GM18520 (cell line): ENCODE data around the gene TMEM9.

Source experiments
- ATAC-seq: cut with Tn5 transposase; IDR thresholded peaks from one replicate; pipeline ENCODE4 v1.9.1; 2021; ENCODE audit not compliant: unreplicated experiment

Gene TMEM9

GRCh38 chr1:201154389-201155165, at the start of gene TMEM9:
Gene TMEM9 (minus strand): TSS chr1:201154474. CDS start chr1:201153923, 551 bp downstream.
- ATAC-seq = peak; percentile 93

GRCh38 chr1:201198598-201198997, 44.3 kb upstream of the TMEM9 start:
- ATAC-seq = no peak

GRCh38 chr1:201194046-201194445, 39.8 kb upstream of the TMEM9 start:
- no peak for ATAC-seq

- ATAC-seq = no peak
Observed at GRCh38 chr1:201192261-201192788, 38.1 kb upstream of the TMEM9 start.

- no peak for ATAC-seq
Observed at GRCh38 chr1:201191653-201192260, 37.5 kb upstream of the TMEM9 start.

GRCh38 chr1:201190624-201191051, 36.4 kb upstream of the TMEM9 start, which contains the start of gene IGFN1:
Gene IGFN1 (plus strand): TSS chr1:201190824. CDS start chr1:201193294, 2,470 bp downstream.
- ATAC-seq = no peak

GRCh38 chr1:201190005-201190404, 35.7 kb upstream of the TMEM9 start:
- ATAC-seq = no peak

- ATAC-seq = no peak
Observed at GRCh38 chr1:201189085-201189484, 34.8 kb upstream of the TMEM9 start.

- ATAC-seq = no peak
Observed at GRCh38 chr1:201186192-201186591, 31.9 kb upstream of the TMEM9 start.

- ATAC-seq = no peak
Observed at GRCh38 chr1:201185527-201186128, 31.4 kb upstream of the TMEM9 start.

- ATAC-seq = no peak
Observed at GRCh38 chr1:201185123-201185453, 30.8 kb upstream of the TMEM9 start.

GRCh38 chr1:201184307-201185122, 30.2 kb upstream of the TMEM9 start:
- ATAC-seq = no peak

GRCh38 chr1:201183753-201184152, 29.5 kb upstream of the TMEM9 start:
- no peak for ATAC-seq

GRCh38 chr1:201183209-201183608, 28.9 kb upstream of the TMEM9 start:
- no peak for ATAC-seq

- no peak for ATAC-seq
Observed at GRCh38 chr1:201181726-201182125, 27.5 kb upstream of the TMEM9 start.

- no peak for ATAC-seq
Observed at GRCh38 chr1:201181323-201181722, 27.0 kb upstream of the TMEM9 start.

GRCh38 chr1:201180901-201181300, 26.6 kb upstream of the TMEM9 start:
- ATAC-seq = no peak

GRCh38 chr1:201180141-201180540, 25.9 kb upstream of the TMEM9 start:
- no peak for ATAC-seq

- ATAC-seq = no peak
Observed at GRCh38 chr1:201178718-201179117, 24.4 kb upstream of the TMEM9 start.

- ATAC-seq = no peak
Observed at GRCh38 chr1:201176940-201177339, 22.7 kb upstream of the TMEM9 start.
